ENCODE data around the gene DLX4.

The DLX4 gene

GRCh38 chr17:49946964-49947584 lies 21.9 kb upstream of the DLX4 start:
- Histone ChIP-seq H3K4me3 (ENCODE audit: low read length in 2 of 2) (no peak overlapping the region), H3K9me3 (ENCODE audit: control insufficient read depth in 2 of 2, low read length in 2 of 2) (no peaks in the 10 kb centered on the region), H3K4me1 (ENCODE audit: control insufficient read depth, insufficient read depth, low read length) (no peaks in the 10 kb centered on the region), H3K27me3 (ENCODE audit: control insufficient read depth in 1 of 2, insufficient read depth in 2 of 2, low read length in 2 of 2) (peaks cover 33 to 54% of the 10 kb centered on the region in 2 donors), H3K36me3 (ENCODE audit: control insufficient read depth in 2 of 2, insufficient read depth in 2 of 2, low read length in 2 of 2) (no peaks in the 10 kb centered on the region), H3K9ac (ENCODE audit: low read length in 2 of 2) (no peak overlapping the region), H3K27ac (ENCODE audit: low read length) (no peak overlapping the region)

GRCh38 chr17:49949634-49950033 lies 19.4 kb upstream of the DLX4 start:
- peaks cover 37 to 46% of the 10 kb centered on the region in 2 donors for H3K27me3 ChIP-seq (ENCODE audit: control insufficient read depth in 1 of 2, insufficient read depth in 2 of 2, low read length in 2 of 2)
- no peak overlapping the region for H3K27ac ChIP-seq (ENCODE audit: low read length)
- no peaks in the 10 kb centered on the region for H3K9me3 ChIP-seq (ENCODE audit: control insufficient read depth in 2 of 2, low read length in 2 of 2)
- H3K36me3 ChIP-seq (ENCODE audit: control insufficient read depth in 2 of 2, insufficient read depth in 2 of 2, low read length in 2 of 2) = no peaks in the 10 kb centered on the region
- H3K4me3 ChIP-seq (ENCODE audit: low read length in 2 of 2) = no peak overlapping the region
- no peak overlapping the region for H3K9ac ChIP-seq (ENCODE audit: low read length in 2 of 2)
- no peaks in the 10 kb centered on the region for H3K4me1 ChIP-seq (ENCODE audit: control insufficient read depth, insufficient read depth, low read length)

GRCh38 chr17:49951362-49952082 lies 17.5 kb upstream of the DLX4 start:
- H3K9me3 ChIP-seq (ENCODE audit: control insufficient read depth in 2 of 2, low read length in 2 of 2) = no peaks in the 10 kb centered on the region
- H3K27me3 ChIP-seq (ENCODE audit: control insufficient read depth in 1 of 2, insufficient read depth in 2 of 2, low read length in 2 of 2) = peaks cover 33 to 37% of the 10 kb centered on the region in 2 donors
- no peak overlapping the region for H3K27ac ChIP-seq (ENCODE audit: low read length)
- no peak overlapping the region for H3K9ac ChIP-seq (ENCODE audit: low read length in 2 of 2)
- H3K4me1 ChIP-seq (ENCODE audit: control insufficient read depth, insufficient read depth, low read length) = no peaks in the 10 kb centered on the region
- no peaks in the 10 kb centered on the region for H3K36me3 ChIP-seq (ENCODE audit: control insufficient read depth in 2 of 2, insufficient read depth in 2 of 2, low read length in 2 of 2)
- H3K4me3 ChIP-seq (ENCODE audit: low read length in 2 of 2) = no peak overlapping the region

- no peaks in the 10 kb centered on the region for H3K9me3 ChIP-seq (ENCODE audit: control insufficient read depth in 2 of 2, low read length in 2 of 2)
- no peak overlapping the region for H3K4me3 ChIP-seq (ENCODE audit: low read length in 2 of 2)
- H3K36me3 ChIP-seq (ENCODE audit: control insufficient read depth in 2 of 2, insufficient read depth in 2 of 2, low read length in 2 of 2) = no peaks in the 10 kb centered on the region
- peaks cover 30 to 33% of the 10 kb centered on the region in 2 donors for H3K27me3 ChIP-seq (ENCODE audit: control insufficient read depth in 1 of 2, insufficient read depth in 2 of 2, low read length in 2 of 2)
- no peaks in the 10 kb centered on the region for H3K4me1 ChIP-seq (ENCODE audit: control insufficient read depth, insufficient read depth, low read length)
- no peak overlapping the region for H3K9ac ChIP-seq (ENCODE audit: low read length in 2 of 2)
- no peak overlapping the region for H3K27ac ChIP-seq (ENCODE audit: low read length)
These were observed 16.6 kb upstream of the DLX4 start for GRCh38 chr17:49952209-49952911.

GRCh38 chr17:49952912-49953497 lies 16.0 kb upstream of the DLX4 start:
- Histone ChIP-seq H3K9me3 (ENCODE audit: control insufficient read depth in 2 of 2, low read length in 2 of 2) (no peaks in the 10 kb centered on the region), H3K4me3 (ENCODE audit: low read length in 2 of 2) (no peak overlapping the region), H3K9ac (ENCODE audit: low read length in 2 of 2) (no peak overlapping the region), H3K27me3 (ENCODE audit: control insufficient read depth in 1 of 2, insufficient read depth in 2 of 2, low read length in 2 of 2) (peaks cover 26 to 32% of the 10 kb centered on the region in 2 donors), H3K36me3 (ENCODE audit: control insufficient read depth in 2 of 2, insufficient read depth in 2 of 2, low read length in 2 of 2) (no peaks in the 10 kb centered on the region), H3K4me1 (ENCODE audit: control insufficient read depth, insufficient read depth, low read length) (no peaks in the 10 kb centered on the region), H3K27ac (ENCODE audit: low read length) (no peak overlapping the region)

- no peaks in the 10 kb centered on the region for H3K9me3 ChIP-seq (ENCODE audit: control insufficient read depth in 2 of 2, low read length in 2 of 2)
- no peak overlapping the region for H3K27ac ChIP-seq (ENCODE audit: low read length)
- H3K4me3 ChIP-seq (ENCODE audit: low read length in 2 of 2) = no peak overlapping the region
- no peaks in the 10 kb centered on the region for H3K36me3 ChIP-seq (ENCODE audit: control insufficient read depth in 2 of 2, insufficient read depth in 2 of 2, low read length in 2 of 2)
- H3K9ac ChIP-seq (ENCODE audit: low read length in 2 of 2) = no peak overlapping the region
- no peaks in the 10 kb centered on the region for H3K4me1 ChIP-seq (ENCODE audit: control insufficient read depth, insufficient read depth, low read length)
- peaks cover 18 to 25% of the 10 kb centered on the region in 2 donors for H3K27me3 ChIP-seq (ENCODE audit: control insufficient read depth in 1 of 2, insufficient read depth in 2 of 2, low read length in 2 of 2)
These were observed 13.8 kb upstream of the DLX4 start for GRCh38 chr17:49955157-49955556.

- Histone ChIP-seq H3K36me3 (ENCODE audit: control insufficient read depth in 2 of 2, insufficient read depth in 2 of 2, low read length in 2 of 2) (no peaks in the 10 kb centered on the region), H3K27me3 (ENCODE audit: control insufficient read depth in 1 of 2, insufficient read depth in 2 of 2, low read length in 2 of 2) (peaks cover 6 to 17% of the 10 kb centered on the region in 2 donors), H3K4me1 (ENCODE audit: control insufficient read depth, insufficient read depth, low read length) (no peaks in the 10 kb centered on the region), H3K4me3 (ENCODE audit: low read length in 2 of 2) (no peak overlapping the region), H3K9ac (ENCODE audit: low read length in 2 of 2) (no peak overlapping the region), H3K9me3 (ENCODE audit: control insufficient read depth in 2 of 2, low read length in 2 of 2) (no peaks in the 10 kb centered on the region), H3K27ac (ENCODE audit: low read length) (no peak overlapping the region)
These were observed 12.2 kb upstream of the DLX4 start for GRCh38 chr17:49956780-49957179.

GRCh38 chr17:49957350-49957749 lies 11.6 kb upstream of the DLX4 start:
- no peaks in the 10 kb centered on the region for H3K4me1 ChIP-seq (ENCODE audit: control insufficient read depth, insufficient read depth, low read length)
- no peaks in the 10 kb centered on the region for H3K36me3 ChIP-seq (ENCODE audit: control insufficient read depth in 2 of 2, insufficient read depth in 2 of 2, low read length in 2 of 2)
- H3K9ac ChIP-seq (ENCODE audit: low read length in 2 of 2) = no peak overlapping the region
- no peaks in the 10 kb centered on the region for H3K9me3 ChIP-seq (ENCODE audit: control insufficient read depth in 2 of 2, low read length in 2 of 2)
- peaks cover 2 to 14% of the 10 kb centered on the region in 2 donors for H3K27me3 ChIP-seq (ENCODE audit: control insufficient read depth in 1 of 2, insufficient read depth in 2 of 2, low read length in 2 of 2)
- H3K27ac ChIP-seq (ENCODE audit: low read length) = no peak overlapping the region
- H3K4me3 ChIP-seq (ENCODE audit: low read length in 2 of 2) = no peak overlapping the region

- no peak overlapping the region for H3K4me3 ChIP-seq (ENCODE audit: low read length in 2 of 2)
- H3K36me3 ChIP-seq (ENCODE audit: control insufficient read depth in 2 of 2, insufficient read depth in 2 of 2, low read length in 2 of 2) = no peaks in the 10 kb centered on the region
- H3K9ac ChIP-seq (ENCODE audit: low read length in 2 of 2) = no peak overlapping the region
- H3K27ac ChIP-seq (ENCODE audit: low read length) = no peak overlapping the region
- H3K27me3 ChIP-seq (ENCODE audit: control insufficient read depth in 1 of 2, insufficient read depth in 2 of 2, low read length in 2 of 2) = peaks cover 15 to 20% of the 10 kb centered on the region in 2 donors
- H3K4me1 ChIP-seq (ENCODE audit: control insufficient read depth, insufficient read depth, low read length) = no peaks in the 10 kb centered on the region
- H3K9me3 ChIP-seq (ENCODE audit: control insufficient read depth in 2 of 2, low read length in 2 of 2) = peaks cover 0 to 3% of the 10 kb centered on the region in 2 donors
These were observed 10.3 kb upstream of the DLX4 start for GRCh38 chr17:49958723-49959122.

GRCh38 chr17:49959183-49959935 lies 9.6 kb upstream of the DLX4 start:
- Histone ChIP-seq H3K36me3 (ENCODE audit: control insufficient read depth in 2 of 2, insufficient read depth in 2 of 2, low read length in 2 of 2) (no peaks in the 10 kb centered on the region), H3K4me1 (ENCODE audit: control insufficient read depth, insufficient read depth, low read length) (peaks cover under 1% of the 10 kb centered on the region), H3K27me3 (ENCODE audit: control insufficient read depth in 1 of 2, insufficient read depth in 2 of 2, low read length in 2 of 2) (peaks cover 22 to 26% of the 10 kb centered on the region in 2 donors), H3K27ac (ENCODE audit: low read length) (no peak overlapping the region), H3K9ac (ENCODE audit: low read length in 2 of 2) (no peak overlapping the region), H3K4me3 (ENCODE audit: low read length in 2 of 2) (no peak overlapping the region), H3K9me3 (ENCODE audit: control insufficient read depth in 2 of 2, low read length in 2 of 2) (peaks cover 0 to 3% of the 10 kb centered on the region in 2 donors)

Data from stomach smooth muscle (tissue), 2 donors.